ENCODE results near the gene PREX1.
A peak's percentile ranks its signal among the peaks of the same experiment; 100 is the strongest.
"Not testable (repeated sequence)": the region's sequence is repeated elsewhere in the genome, so short reads cannot be mapped to it uniquely, and the experiment has no call there.

PREX1 gene

GRCh38 chr20:48827855-48828733, at the start of gene PREX1:
PREX1 (minus strand) TSS chr20:48827999; CDS start chr20:48827860, 139 bp downstream.
- DNase-seq (ENCODE audit: low spot score) = peak; percentile 80

GRCh38 chr20:48877304-48877703, 49.5 kb upstream of the PREX1 start:
- DNase-seq (ENCODE audit: low spot score) = no peak

- peak; percentile 45 for DNase-seq (ENCODE audit: low spot score)
These were observed 48.1 kb upstream of the PREX1 start for GRCh38 chr20:48875914-48876240.

- peak; percentile 58 for DNase-seq (ENCODE audit: low spot score)
These were observed 47.6 kb upstream of the PREX1 start for GRCh38 chr20:48875233-48875913.

GRCh38 chr20:48869442-48869841, 41.6 kb upstream of the PREX1 start:
- not testable (repeated sequence) for DNase-seq (ENCODE audit: low spot score)

- no peak for DNase-seq (ENCODE audit: low spot score)
These were observed 39.1 kb upstream of the PREX1 start for GRCh38 chr20:48866936-48867335.

GRCh38 chr20:48864738-48865318, 37.0 kb upstream of the PREX1 start:
- no peak for DNase-seq (ENCODE audit: low spot score)

GRCh38 chr20:48864254-48864653, 36.5 kb upstream of the PREX1 start:
- DNase-seq (ENCODE audit: low spot score) = no peak

- DNase-seq (ENCODE audit: low spot score) = no peak
These were observed 34.5 kb upstream of the PREX1 start for GRCh38 chr20:48862279-48862678.

GRCh38 chr20:48861444-48861843, 33.6 kb upstream of the PREX1 start:
- no peak for DNase-seq (ENCODE audit: low spot score)

- DNase-seq (ENCODE audit: low spot score) = no peak
These were observed 30.4 kb upstream of the PREX1 start for GRCh38 chr20:48858075-48858790.

- DNase-seq (ENCODE audit: low spot score) = no peak
These were observed 28.3 kb upstream of the PREX1 start for GRCh38 chr20:48856130-48856529.

- no peak for DNase-seq (ENCODE audit: low spot score)
These were observed 27.2 kb upstream of the PREX1 start for GRCh38 chr20:48855046-48855445.

- no peak for DNase-seq (ENCODE audit: low spot score)
These were observed 24.8 kb upstream of the PREX1 start for GRCh38 chr20:48852609-48853008.

GRCh38 chr20:48851579-48851978, 23.8 kb upstream of the PREX1 start:
- DNase-seq (ENCODE audit: low spot score) = no peak

GRCh38 chr20:48850977-48851299, 23.1 kb upstream of the PREX1 start:
- no peak for DNase-seq (ENCODE audit: low spot score)

- no peak for DNase-seq (ENCODE audit: low spot score)
These were observed 22.6 kb upstream of the PREX1 start for GRCh38 chr20:48850257-48850976.

- DNase-seq (ENCODE audit: low spot score) = no peak
These were observed 22.0 kb upstream of the PREX1 start for GRCh38 chr20:48849779-48850178.

- DNase-seq (ENCODE audit: low spot score) = no peak
These were observed 21.5 kb upstream of the PREX1 start for GRCh38 chr20:48849299-48849698.

GRCh38 chr20:48847498-48848205, 19.9 kb upstream of the PREX1 start:
- DNase-seq (ENCODE audit: low spot score) = no peak

Data from SW480 (cell line).